Activated CD8-positive, alpha-beta memory T cell treated with anti-CD3 and anti-CD28 coated beads for 48 hours (primary cell): Measurements from ENCODE around the gene GPRIN2.
"Not testable (repeated sequence)": the region's sequence is repeated elsewhere in the genome, so short reads cannot be mapped to it uniquely, and the experiment has no call there.

Experiments
- DNase-seq, 3 experiments: peaks; one replicate each; pipeline ENCODE4 v3.0.0-alpha.2; 2020; ENCODE audit warnings: low read depth in 2 of 3, low spot score in 2 of 3

The GPRIN2 gene

GRCh38 chr10:46537309-46537708 is 19.1 kb downstream of the GPRIN2 start:
- no peak for DNase-seq

DNA sequence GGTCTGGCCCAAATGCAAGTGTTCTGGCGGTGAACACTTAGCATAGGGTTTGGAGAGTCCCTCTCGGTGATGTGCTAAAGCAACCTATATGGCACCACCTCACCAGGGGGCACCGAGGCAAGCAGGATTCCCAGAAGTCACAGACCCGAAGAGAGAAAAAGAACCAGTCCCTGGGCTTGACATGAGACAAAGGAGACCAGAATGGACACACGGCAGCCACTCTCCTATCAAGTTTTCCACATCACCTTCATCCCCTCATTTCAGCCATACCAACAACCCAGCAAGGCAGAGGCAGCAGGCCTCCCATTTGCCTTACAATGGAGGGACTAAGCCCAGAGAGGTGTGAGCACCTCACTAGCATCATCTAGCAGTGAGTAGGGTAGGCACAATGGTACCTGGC is 19.7 kb downstream of the GPRIN2 start:
- DNase-seq: no peak

DNA sequence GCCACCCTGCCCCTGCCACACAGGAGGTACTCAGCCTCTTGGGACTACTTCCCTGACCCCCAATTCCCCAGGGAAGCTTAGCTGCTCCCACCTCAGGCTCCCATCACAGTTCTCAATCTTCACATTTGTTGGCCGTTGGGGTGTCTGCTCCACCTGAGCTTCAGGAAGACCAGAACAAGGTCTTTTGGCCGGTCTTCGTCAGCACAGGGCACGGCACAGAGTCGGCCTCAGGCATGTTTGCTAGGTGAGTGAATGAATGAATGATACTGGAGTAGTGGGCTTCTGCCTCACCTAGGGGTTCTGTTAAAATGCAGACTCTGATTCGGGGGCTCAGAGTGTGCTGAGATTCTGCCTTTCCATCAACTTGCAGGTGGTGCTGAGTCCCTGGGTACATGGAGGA is 20.3 kb downstream of the GPRIN2 start:
- no peak for DNase-seq

- DNase-seq: no peak
These were observed 21.5 kb downstream of the GPRIN2 start for GRCh38 chr10:46534828-46535524.

- not testable (repeated sequence) for DNase-seq
These were observed 24.2 kb downstream of the GPRIN2 start for GRCh38 chr10:46532256-46532655.

DNA sequence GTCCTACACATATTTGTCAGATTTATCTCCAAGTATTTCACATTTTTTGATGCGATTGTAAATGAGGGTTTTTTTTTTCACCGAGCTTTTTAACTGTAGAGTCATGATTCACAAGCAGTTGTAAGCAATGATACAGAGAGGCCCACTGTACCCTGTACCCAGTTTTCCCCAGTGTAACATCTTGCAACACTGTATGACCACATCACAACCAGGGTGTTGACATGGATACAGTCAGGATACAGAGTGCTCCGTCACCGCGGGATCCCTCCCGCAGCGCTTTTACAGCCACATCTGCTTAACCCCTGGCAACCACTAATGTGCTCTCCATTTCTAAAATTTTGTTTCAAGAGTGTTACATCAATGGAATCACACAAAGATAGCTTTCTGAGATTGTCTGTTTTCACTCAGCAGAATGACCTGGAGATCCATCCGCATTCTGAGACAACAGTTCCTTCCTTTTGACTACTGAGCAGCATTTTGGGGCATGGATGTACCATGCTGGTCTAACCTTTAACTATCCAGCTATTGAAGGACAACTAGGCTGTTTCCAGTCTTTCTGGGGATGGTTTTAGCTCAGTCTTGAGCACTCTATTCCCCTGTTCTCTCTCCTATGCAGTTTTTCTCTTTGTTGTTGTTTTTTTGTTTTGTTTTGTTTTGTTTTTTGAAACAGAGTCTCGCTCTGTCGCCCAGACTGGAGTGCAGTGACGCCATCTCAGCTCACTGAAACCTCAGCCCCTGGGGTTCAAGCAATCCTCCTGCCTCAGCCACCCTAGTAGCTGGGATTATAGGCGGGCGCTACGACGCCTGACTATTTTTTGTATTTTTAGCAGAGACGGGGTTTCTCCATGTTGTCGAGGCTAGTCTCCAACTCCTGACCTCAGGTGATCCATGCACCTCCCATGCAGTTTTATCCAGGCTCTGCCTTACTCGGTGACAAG is 25.9 kb downstream of the GPRIN2 start:
- DNase-seq: no peak

DNA sequence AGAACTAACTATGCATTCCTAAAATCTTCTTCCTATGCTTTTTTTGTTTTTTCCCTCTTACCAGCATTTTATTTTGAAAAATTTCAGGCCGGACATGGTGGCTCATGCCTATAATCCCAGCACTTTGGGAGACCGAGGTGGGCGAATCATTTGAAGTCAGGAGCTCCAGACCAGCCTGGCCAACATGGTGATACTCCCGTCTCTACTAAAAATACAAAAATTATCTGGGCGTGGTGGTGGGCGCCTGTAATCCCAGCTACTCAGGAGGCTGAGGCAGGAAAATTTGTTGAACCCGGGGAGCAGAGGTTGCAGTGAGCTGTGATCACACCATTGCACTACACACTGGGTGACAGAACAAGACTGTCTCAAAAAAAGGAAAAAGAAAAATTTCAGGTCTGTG is 26.7 kb downstream of the GPRIN2 start:
- not testable (repeated sequence) for DNase-seq

GRCh38 chr10:46528675-46529615 is 27.5 kb downstream of the GPRIN2 start:
- DNase-seq: no peak

DNA sequence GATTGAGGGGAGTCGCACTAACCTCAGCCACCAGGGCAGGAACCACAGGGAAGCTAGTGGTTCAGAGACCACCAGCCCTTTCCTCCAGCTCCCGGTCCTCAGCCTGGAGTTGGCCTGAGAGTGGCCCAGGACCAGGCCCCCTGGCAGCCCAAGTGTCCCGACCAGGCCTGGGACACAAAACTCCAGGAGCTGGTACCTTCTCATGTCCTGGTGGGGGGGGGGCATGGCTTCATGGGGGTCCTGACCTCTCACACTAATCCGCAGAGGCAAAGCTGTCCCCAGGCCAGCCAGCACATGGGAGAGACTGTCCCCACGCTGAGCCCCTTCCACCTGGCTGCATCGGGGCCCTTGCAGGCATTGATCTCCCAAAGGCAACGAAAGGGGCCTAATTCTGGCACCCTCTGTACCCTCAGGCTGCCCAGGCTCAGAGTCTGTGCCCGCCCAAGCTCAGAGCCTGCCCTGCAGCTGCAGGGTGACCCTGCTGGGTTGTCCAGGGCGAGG is 28.2 kb downstream of the GPRIN2 start:
- no peak for DNase-seq

GRCh38 chr10:46527241-46527811 is 29.1 kb downstream of the GPRIN2 start:
- DNase-seq: no peak

GRCh38 chr10:46526682-46527038 is 29.8 kb downstream of the GPRIN2 start:
- DNase-seq: no peak

DNA sequence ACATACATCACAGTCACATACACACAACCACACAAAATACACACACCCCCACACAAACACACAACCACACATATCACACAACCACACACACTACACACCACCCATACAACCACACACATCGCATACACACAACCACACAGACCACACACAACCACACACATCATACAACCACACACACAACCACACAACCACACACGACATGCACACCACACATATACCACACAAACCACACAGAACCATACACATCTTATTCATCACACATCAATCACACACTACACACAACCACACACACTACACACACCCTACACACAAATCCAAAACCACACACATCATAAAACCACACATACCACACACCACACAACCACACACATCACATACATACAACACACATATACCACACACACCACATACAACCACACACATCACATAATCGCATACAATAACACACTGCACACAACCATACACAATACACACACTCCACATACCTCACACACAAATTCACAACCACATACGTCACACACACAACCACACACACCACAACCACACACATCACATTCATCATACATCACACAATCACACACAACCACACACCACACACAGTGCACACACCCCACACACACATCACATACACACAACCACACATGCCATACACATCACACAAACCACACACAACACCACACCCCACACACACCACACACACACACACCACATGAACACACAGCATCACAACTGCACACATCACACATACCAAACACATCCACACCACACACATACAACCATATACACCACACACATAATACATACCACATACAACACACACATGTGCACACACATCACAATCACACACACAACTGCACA is 30.4 kb downstream of the GPRIN2 start:
- no peak for DNase-seq

DNA sequence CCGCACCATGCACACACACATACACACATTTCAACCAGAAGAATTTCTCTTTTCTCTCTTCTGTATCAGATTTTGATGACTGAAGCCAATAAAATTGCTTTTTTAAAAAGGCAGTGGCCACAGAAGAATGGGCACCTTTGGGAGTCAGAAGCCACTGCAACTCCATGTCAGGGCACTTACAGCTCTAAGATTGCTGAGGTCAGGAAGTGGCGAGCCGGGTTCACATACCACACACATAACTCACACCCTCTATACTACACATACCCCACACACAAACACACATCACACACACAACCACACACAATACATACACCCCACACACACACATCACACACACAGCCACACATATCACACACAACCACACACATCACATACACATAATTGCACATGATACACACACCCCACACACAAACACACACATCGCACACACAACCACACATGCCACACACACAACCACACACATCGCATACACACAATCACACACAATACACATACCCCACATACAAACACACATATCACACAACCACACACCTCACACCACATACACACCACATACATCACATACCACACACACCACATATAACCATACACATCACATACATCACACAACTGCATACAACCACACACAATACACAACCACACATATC is 31.2 kb downstream of the GPRIN2 start:
- no peak for DNase-seq

GRCh38 chr10:46524472-46525176 is 31.8 kb downstream of the GPRIN2 start:
- no peak for DNase-seq

DNA sequence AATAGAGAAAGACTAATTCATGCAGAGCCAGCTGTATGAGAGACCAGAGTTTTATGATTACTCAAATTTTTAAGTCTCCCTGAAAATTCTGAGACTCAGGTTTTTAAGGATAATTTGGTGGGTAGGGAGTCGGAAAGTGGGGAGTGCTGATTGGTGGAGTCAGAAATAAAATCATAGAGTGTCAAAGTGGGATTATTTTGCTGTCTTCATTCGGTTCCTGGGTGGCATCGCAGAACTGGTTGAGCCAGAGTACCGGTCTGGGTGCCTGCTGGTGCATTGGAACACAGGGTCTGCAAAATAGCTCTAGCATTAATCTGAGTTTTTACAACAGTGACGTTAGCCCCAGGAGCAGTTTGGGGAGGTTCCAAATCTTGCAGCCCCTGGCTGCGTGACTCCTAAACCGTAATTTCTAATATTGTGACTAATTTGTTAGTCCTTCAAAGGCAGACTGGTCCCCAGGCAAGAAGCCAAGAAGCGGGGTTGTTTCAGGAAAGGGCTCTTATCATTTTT is 32.4 kb downstream of the GPRIN2 start:
- DNase-seq: no peak

GRCh38 chr10:46523119-46523961 is 33.1 kb downstream of the GPRIN2 start:
- no peak for DNase-seq

GRCh38 chr10:46522295-46523118 is 34.0 kb downstream of the GPRIN2 start:
- DNase-seq: no peak
